ENCODE data around the gene MED28.

Gene MED28

DNA sequence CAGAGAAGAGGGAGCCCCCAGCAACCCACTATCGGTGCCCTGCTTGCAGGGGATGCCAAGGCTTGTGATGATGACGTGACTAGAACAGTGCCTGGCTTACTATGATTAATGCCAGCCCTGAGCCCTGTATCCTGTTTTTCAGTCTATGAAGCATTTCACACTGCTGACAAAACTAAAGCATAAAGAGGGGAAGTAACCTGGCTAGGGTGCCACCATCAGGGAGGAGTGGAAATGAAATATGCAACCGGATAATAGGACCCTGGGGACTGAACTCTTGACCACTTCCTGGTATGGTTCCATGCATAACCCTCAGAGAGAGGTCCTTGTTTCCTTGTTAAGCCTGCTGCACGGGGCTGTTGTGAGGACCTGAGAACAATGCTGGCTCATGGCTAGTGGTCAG is 50.3 kb downstream of the MED28 start:
- no CpG with 5 or more reads among the region's 4 CpGs for WGBS (ENCODE audit: extremely low coverage, insufficient coverage, insufficient read length)

DNA sequence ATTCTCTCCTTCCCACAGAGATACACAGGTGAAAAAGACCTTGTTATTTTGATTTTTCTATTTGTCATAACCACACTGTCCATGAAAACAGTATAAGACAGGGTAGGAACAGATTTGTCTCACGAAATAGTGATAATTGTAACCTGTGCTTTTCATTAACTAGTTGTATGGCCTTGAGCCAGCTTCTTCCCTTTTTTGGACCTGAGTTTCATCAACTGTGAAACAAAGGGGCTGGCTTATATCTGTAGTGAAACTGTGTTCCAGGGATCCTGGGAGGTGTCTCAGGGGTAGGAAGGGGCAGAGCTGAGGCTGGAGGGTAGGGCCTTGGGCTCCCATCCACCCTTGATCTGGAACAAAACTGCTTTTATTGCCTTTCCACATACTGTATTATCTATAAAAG is 50.9 kb downstream of the MED28 start:
- Histone ChIP-seq H3K27me3 (ENCODE audit: insufficient read depth, low read length) (no peaks in the 10 kb centered on the region), H3K27ac (ENCODE audit: low read depth, low read length) (no peak overlapping the region)

More for the DNA sequence above, 50.3 kb downstream of the MED28 start:
- Histone ChIP-seq H4K8ac (ENCODE audit: low read depth, low read length) (no peak overlapping the region), H3K9ac (ENCODE audit: low read length) (no peak overlapping the region), H3K36me3 (ENCODE audit: control insufficient read depth in 1 of 2, insufficient read depth in 2 of 2, low read length in 2 of 2) (no peaks in the 10 kb centered on the region), H3K27me3 (ENCODE audit: insufficient read depth, low read length) (no peaks in the 10 kb centered on the region), H3K4ac (ENCODE audit: low read depth, low read length) (no peak overlapping the region), H3K14ac (ENCODE audit: low read length) (no peak overlapping the region), H2BK5ac (ENCODE audit: low read depth, low read length, poor library complexity) (no peak overlapping the region), H3K4me1 (ENCODE audit: control insufficient read depth in 1 of 2, insufficient read depth in 2 of 2, low read length in 2 of 2) (no peaks in the 10 kb centered on the region), H3K9me3 (ENCODE audit: insufficient read depth, low read depth, low read length) (no peaks in the 10 kb centered on the region), H2BK120ac (ENCODE audit: insufficient read depth, low read length, poor library complexity) (no peak overlapping the region), H3K79me1 (ENCODE audit: low read length) (no peaks in the 10 kb centered on the region), H3K23ac (ENCODE audit: low read length) (no peak overlapping the region), H2AK5ac (ENCODE audit: low read length) (no peak overlapping the region), H3K4me2 (ENCODE audit: low read length) (no peak overlapping the region), H2BK12ac (ENCODE audit: low read length) (no peak overlapping the region), H3K27ac (ENCODE audit: low read depth, low read length) (no peak overlapping the region), H2AFZ (ENCODE audit: insufficient read depth, low read length, poor library complexity) (no peak overlapping the region), H3K18ac (ENCODE audit: low read length) (no peak overlapping the region), H4K91ac (ENCODE audit: low read depth, low read length) (no peak overlapping the region), H4K12ac (ENCODE audit: low read depth, low read length) (no peak overlapping the region), H3K4me3 (ENCODE audit: low read depth, low read length) (no peak overlapping the region), H3K79me2 (ENCODE audit: control insufficient read depth, insufficient read depth, low read length, poor library complexity) (no peaks in the 10 kb centered on the region)
- DNase-seq = no peak

DNA sequence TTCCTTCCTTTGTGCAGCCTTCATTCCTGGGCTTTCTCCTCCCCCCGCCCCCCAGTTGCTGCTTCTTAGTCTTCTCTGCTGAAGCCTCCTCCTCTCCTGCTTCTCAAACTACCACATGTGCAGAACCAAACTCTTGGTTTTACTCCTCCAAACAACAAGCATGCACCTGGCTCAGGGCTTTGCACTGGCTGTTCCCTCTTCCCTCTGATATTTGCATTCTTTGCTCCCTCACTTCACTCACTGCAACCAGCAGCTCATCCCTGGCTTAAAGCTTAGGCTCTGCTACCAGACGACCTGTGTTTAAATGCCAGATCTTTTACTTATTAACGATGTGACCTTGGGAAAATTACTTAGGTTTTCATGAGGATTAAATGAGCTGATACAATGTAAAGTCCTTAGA is 51.4 kb downstream of the MED28 start:
- Histone ChIP-seq H4K12ac (ENCODE audit: low read depth, low read length) (no peak overlapping the region), H3K36me3 (ENCODE audit: control insufficient read depth in 1 of 2, insufficient read depth in 2 of 2, low read length in 2 of 2) (no peaks in the 10 kb centered on the region), H3K4me1 (ENCODE audit: control insufficient read depth in 1 of 2, insufficient read depth in 2 of 2, low read length in 2 of 2) (no peaks in the 10 kb centered on the region), H4K8ac (ENCODE audit: low read depth, low read length) (no peak overlapping the region), H2BK5ac (ENCODE audit: low read depth, low read length, poor library complexity) (no peak overlapping the region), H3K4me3 (ENCODE audit: low read depth, low read length) (no peak overlapping the region), H4K91ac (ENCODE audit: low read depth, low read length) (no peak overlapping the region), H3K18ac (ENCODE audit: low read length) (no peak overlapping the region), H3K23ac (ENCODE audit: low read length) (no peak overlapping the region), H2BK120ac (ENCODE audit: insufficient read depth, low read length, poor library complexity) (no peak overlapping the region), H3K9me3 (ENCODE audit: insufficient read depth, low read depth, low read length) (no peaks in the 10 kb centered on the region), H3K9ac (ENCODE audit: low read length) (no peak overlapping the region), H2AFZ (ENCODE audit: insufficient read depth, low read length, poor library complexity) (no peak overlapping the region), H3K79me2 (ENCODE audit: control insufficient read depth, insufficient read depth, low read length, poor library complexity) (no peaks in the 10 kb centered on the region), H3K27me3 (ENCODE audit: insufficient read depth, low read length) (no peaks in the 10 kb centered on the region), H2AK5ac (ENCODE audit: low read length) (no peak overlapping the region), H3K14ac (ENCODE audit: low read length) (no peak overlapping the region), H3K79me1 (ENCODE audit: low read length) (no peaks in the 10 kb centered on the region), H3K4ac (ENCODE audit: low read depth, low read length) (no peak overlapping the region), H3K4me2 (ENCODE audit: low read length) (no peak overlapping the region), H2BK12ac (ENCODE audit: low read length) (no peak overlapping the region), H3K27ac (ENCODE audit: low read depth, low read length) (no peak overlapping the region)
- no peak for DNase-seq
- WGBS (ENCODE audit: extremely low coverage, insufficient coverage, insufficient read length) = no CpG with 5 or more reads among the region's 3 CpGs

More for the DNA sequence above, 50.9 kb downstream of the MED28 start:
- no CpG with 5 or more reads among the region's 1 CpG for WGBS (ENCODE audit: extremely low coverage, insufficient coverage, insufficient read length)
- Histone ChIP-seq H3K36me3 (ENCODE audit: control insufficient read depth in 1 of 2, insufficient read depth in 2 of 2, low read length in 2 of 2) (no peaks in the 10 kb centered on the region), H3K4me1 (ENCODE audit: control insufficient read depth in 1 of 2, insufficient read depth in 2 of 2, low read length in 2 of 2) (no peaks in the 10 kb centered on the region), H3K9ac (ENCODE audit: low read length) (no peak overlapping the region), H3K14ac (ENCODE audit: low read length) (no peak overlapping the region), H3K79me1 (ENCODE audit: low read length) (no peaks in the 10 kb centered on the region), H3K23ac (ENCODE audit: low read length) (no peak overlapping the region), H3K4me3 (ENCODE audit: low read depth, low read length) (no peak overlapping the region), H2BK5ac (ENCODE audit: low read depth, low read length, poor library complexity) (no peak overlapping the region), H4K8ac (ENCODE audit: low read depth, low read length) (no peak overlapping the region), H2BK120ac (ENCODE audit: insufficient read depth, low read length, poor library complexity) (no peak overlapping the region), H3K4me2 (ENCODE audit: low read length) (no peak overlapping the region), H2AFZ (ENCODE audit: insufficient read depth, low read length, poor library complexity) (no peak overlapping the region), H3K4ac (ENCODE audit: low read depth, low read length) (no peak overlapping the region), H2AK5ac (ENCODE audit: low read length) (no peak overlapping the region), H3K79me2 (ENCODE audit: control insufficient read depth, insufficient read depth, low read length, poor library complexity) (no peaks in the 10 kb centered on the region), H4K12ac (ENCODE audit: low read depth, low read length) (no peak overlapping the region), H3K9me3 (ENCODE audit: insufficient read depth, low read depth, low read length) (no peaks in the 10 kb centered on the region), H3K18ac (ENCODE audit: low read length) (no peak overlapping the region), H2BK12ac (ENCODE audit: low read length) (no peak overlapping the region), H4K91ac (ENCODE audit: low read depth, low read length) (no peak overlapping the region)
- DNase-seq = no peak

DNA sequence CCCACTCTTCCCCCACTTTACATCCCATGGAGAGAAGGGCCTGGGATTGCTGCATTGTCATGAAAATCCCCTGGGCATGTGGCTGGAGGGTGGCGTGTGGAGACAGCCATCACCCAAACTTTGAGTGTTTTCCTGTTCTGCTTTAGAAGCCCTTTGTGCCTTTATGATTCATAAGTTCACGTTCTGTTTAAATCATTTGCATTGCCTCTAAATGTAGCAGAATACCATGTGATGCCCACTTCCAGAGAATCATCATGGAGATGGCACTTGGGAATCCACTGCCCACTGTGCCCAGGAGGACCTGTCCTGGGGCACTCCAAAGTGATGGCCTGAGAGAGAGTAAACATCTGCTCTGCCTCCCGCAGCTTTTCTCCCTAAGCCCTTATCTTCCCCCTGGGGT is 52.8 kb downstream of the MED28 start:
- no peak overlapping the region for H2BK12ac ChIP-seq (ENCODE audit: low read length)

More for the DNA sequence above, 52.8 kb downstream of the MED28 start:
- no peak overlapping the region for H4K8ac ChIP-seq (ENCODE audit: low read depth, low read length)
- no peaks in the 10 kb centered on the region for H3K27me3 ChIP-seq (ENCODE audit: insufficient read depth, low read length)
- DNase-seq = no peak
- no peaks in the 10 kb centered on the region for H3K4me1 ChIP-seq (ENCODE audit: control insufficient read depth in 1 of 2, insufficient read depth in 2 of 2, low read length in 2 of 2)
- H3K9ac ChIP-seq (ENCODE audit: low read length) = no peak overlapping the region
- H4K12ac ChIP-seq (ENCODE audit: low read depth, low read length) = no peak overlapping the region
- H4K91ac ChIP-seq (ENCODE audit: low read depth, low read length) = no peak overlapping the region
- no peak overlapping the region for H3K27ac ChIP-seq (ENCODE audit: low read depth, low read length)
- H3K14ac ChIP-seq (ENCODE audit: low read length) = no peak overlapping the region
- no peak overlapping the region for H3K4me3 ChIP-seq (ENCODE audit: low read depth, low read length)
- no peak overlapping the region for H2BK120ac ChIP-seq (ENCODE audit: insufficient read depth, low read length, poor library complexity)
- H3K9me3 ChIP-seq (ENCODE audit: insufficient read depth, low read depth, low read length) = no peaks in the 10 kb centered on the region
- no peak overlapping the region for H3K23ac ChIP-seq (ENCODE audit: low read length)
- no peak overlapping the region for H2AFZ ChIP-seq (ENCODE audit: insufficient read depth, low read length, poor library complexity)
- H3K4ac ChIP-seq (ENCODE audit: low read depth, low read length) = no peak overlapping the region
- no CpG with 5 or more reads among the region's 3 CpGs for WGBS (ENCODE audit: extremely low coverage, insufficient coverage, insufficient read length)
- no peak overlapping the region for H2AK5ac ChIP-seq (ENCODE audit: low read length)
- H3K79me1 ChIP-seq (ENCODE audit: low read length) = no peaks in the 10 kb centered on the region
- no peak overlapping the region for H3K4me2 ChIP-seq (ENCODE audit: low read length)
- no peak overlapping the region for H3K18ac ChIP-seq (ENCODE audit: low read length)
- no peaks in the 10 kb centered on the region for H3K79me2 ChIP-seq (ENCODE audit: control insufficient read depth, insufficient read depth, low read length, poor library complexity)
- no peaks in the 10 kb centered on the region for H3K36me3 ChIP-seq (ENCODE audit: control insufficient read depth in 1 of 2, insufficient read depth in 2 of 2, low read length in 2 of 2)
- H2BK5ac ChIP-seq (ENCODE audit: low read depth, low read length, poor library complexity) = no peak overlapping the region
